Measurements from ENCODE around the gene NAA11.

- TF ChIP-seq CTCF (IDR thresholded peaks at IDR 0.05): no peak
- TF ChIP-seq POLR2A (IDR thresholded peaks at IDR 0.05): no peak
Measured at GRCh38 chr4:79331126-79331876, 5.4 kb upstream of the NAA11 start.

Data from thyroid gland (tissue), 4 donors.